Stimulated activated CD8-positive, alpha-beta memory T cell treated with anti-CD3 and anti-CD28 coated beads, Interleukin-2, amount 100 ng/mL, for 1 hour (primary cell): Measurements from ENCODE around the gene ANKFY1.

ENCODE experiments used
- DNase-seq, 2 donors: peaks; one replicate each; pipeline ENCODE4 v3.0.0-alpha.2; 2020; ENCODE audit warnings: low read depth in 2 of 2

ANKFY1 gene

DNA sequence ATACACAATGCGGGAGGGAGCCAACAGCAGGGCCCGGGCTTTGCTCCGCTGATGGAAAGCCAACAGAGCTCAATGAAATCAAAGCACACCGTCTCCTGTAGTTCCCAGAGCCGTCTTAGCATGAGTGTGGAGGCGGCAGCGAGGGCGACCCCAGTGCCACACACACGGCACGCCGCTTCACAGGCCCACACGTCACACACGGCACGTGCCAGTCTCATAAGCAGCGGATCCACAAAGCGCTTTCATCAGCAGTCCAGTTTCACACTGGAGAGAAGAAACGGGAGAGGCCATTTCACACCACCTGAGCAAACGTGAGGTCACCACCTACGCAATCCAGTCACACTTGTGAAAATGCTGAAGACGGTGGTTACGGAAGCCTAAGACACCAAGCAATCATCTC lies 86.0 kb downstream of the ANKFY1 start:
- no peak for DNase-seq

DNA sequence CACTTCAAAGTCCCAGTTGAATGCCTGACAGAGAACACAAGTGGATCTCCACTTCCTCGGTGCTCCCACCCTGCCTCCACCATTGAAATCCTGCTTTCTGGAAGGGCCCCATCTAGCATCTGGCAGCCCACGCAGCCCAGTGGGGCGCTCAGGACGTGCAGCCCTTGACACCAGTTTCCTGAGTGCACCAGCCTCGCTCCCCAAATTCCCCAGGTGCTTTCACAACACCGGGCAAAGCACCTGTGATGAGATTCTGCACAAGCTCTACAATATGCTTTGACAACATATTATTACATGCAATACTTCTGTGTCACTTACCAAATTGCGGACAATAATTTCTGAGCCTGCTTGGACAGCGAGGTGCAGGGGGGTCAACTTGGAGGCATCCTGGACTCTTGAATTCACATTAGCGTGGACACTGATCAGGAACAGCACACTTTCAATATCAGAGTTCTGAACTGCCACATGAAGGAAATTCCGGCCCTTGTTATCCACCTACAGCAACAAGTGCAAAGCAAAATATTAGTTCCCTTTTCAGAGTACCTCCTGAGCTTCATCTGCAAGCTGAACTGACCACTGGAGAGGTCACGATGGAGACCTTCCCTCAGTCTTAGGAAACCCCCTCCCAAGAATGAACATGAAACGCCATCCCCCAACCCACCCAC lies 86.8 kb downstream of the ANKFY1 start:
- DNase-seq = no peak

DNA sequence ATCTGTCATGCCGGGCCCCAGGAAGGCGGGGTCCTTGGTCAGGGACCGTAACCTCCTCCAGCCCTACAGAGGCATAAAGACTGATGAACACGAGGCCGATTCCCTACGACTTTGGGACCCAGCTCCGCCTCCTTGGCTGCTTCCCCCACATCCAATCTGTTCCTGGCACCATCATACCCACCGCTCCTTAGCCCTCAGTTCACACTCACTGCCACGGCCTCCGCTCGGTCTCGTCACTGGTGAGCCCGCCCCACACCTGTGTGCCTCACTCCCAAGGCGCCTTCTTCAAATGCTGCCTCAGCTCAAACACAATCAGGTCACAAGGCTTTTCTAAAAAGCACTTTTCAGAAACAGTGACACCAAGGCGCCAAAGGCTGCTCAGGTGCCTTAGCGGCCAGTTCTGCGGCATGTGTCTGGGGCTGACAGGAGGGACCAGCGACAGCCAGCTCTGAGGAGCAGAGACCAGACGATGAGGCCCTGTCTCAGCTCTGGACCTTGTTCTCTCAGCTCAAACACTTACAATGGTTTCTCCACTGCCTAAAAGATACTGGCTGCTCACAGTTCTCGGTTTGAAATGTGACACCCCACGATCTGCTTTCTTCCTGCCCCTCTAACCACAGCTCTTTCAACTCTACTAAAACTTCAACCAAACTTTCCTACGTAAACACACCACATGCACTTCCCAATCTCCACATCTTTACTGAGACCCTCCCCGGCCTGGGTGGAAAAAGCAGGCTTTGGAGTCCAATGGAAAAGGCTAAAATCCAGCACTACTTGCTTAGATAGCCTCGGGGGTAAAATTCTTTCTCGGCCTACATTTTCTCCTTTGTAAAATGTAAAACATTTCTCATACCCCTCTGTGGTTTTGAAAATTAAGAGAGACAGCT lies 87.6 kb downstream of the ANKFY1 start:
- DNase-seq = peak in 1 of 2 donors; percentile 14

DNA sequence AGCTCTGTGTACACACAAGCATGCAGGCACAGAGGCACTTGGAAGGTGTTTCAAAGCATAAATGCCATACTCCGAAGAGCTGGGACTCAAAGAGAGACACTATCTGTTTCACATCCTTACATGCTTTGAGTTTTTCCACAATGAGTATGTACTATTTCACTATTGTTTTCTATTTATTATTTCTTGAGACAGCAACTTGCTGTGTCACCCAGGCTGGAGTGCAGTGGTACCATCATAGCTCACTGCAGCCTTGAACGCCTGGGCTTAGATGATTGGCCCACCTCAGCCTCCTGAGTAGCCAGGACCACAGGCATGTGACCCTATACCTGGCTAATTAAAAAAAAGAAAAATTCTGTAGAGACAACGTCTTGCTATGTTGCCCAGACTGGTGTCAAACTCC lies 89.2 kb downstream of the ANKFY1 start:
- DNase-seq = no peak

DNA sequence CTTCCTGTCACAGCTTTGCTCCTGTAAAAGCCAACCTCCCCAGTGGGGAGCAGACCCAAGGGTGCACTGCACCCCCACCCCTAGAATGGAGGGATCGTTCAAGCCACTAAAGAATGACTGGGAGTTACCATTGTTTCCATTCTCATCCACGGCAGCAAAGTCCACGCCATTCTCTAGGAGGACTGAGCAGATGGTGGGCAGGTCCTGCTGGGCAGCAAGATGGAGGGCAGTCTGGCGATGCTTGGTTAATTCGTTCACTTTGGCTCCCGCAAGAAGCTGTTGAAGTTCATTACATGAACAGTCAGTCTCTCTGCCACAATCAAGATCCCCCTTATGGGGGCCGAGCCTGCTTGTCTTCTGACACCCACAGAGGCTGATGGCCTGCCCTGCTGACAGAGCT lies 90.0 kb downstream of the ANKFY1 start:
- no peak for DNase-seq

DNA sequence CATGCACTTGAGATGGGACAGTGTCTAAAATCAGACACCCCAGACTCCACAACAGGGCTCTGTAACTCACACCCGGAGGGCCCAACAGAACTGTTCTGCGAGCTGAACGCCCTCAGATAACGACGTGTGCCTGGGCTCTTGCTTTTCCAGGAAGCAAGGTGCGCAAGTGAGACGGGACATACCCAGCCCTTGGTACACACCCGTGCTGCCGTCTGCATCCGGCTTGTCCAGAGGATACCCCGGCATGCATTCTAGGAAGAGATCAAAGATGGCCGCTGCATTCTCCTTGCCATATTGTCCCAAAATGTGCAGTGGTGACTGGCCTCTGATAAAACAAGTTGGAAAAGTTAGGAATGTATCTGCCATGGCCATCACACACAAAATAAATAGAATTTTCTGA lies 91.4 kb downstream of the ANKFY1 start:
- no peak for DNase-seq

DNA sequence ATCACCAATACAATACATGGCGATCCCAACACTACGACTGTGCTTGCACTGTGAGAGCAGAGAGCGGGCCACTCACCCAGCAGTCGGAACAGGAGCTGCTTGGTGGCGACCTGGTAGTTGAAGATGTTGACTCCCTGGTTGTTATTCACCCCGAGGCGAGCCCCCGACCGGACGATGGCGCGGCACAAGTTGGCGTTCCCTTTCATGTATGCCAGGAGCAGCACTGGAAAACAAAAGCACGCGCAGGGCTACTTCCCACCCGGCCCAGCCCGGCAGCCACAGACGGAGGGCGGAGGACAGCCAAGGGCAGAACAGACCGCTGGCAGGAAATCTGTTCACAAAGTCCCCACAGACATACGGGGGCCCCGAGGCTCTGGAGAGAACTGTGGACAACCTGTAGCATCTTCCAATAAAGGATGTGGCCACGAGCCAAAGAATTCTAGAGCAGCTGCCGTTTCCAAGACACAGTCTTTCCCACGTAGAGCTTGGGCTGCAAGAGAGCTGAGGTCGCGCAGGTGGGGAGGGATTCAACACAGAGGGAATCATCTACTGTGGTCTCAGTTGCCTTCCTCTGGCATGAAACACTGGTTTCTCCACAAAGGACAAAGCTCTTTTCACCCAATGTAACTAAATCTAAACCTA lies 93.0 kb downstream of the ANKFY1 start:
- DNase-seq = no peak

DNA sequence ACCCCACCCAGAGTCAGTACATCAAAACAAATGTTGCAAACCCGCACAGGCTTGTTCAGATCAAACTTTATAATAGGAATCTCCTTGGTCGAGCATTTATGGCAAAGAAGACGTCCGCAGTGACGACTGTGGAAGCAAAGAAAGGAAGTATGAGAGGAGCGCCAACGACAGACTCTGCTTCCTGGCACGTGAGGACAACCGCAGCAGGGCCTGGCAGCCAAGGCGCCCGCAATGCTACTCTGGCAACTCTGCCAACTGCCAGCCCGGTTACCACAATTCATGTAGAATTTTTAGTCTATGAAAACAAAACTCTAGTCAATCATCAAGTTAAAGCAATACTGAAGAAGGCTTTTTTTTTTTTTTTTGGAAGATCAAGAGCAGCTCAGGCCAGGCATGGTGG lies 96.0 kb downstream of the ANKFY1 start:
- no peak for DNase-seq

DNA sequence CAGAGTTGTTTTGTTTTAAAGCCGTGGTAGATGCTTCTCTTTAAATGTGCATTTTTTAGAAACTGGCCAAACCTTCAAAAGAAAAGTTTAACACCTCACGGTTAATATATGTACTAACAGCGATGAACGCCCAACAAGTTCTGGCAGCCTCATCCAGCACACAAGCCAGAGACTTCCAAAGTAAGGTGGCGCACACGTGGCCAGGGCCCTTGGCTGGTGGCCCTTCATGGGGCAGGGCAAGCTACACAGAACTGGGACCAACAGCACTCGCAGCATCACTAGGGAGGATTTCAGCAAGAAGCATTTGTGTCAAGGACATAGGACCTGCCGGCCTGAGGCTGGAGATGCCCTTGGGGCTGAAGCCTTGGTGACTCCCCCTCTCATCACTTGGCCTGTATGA lies 97.4 kb downstream of the ANKFY1 start:
- no peak for DNase-seq

DNA sequence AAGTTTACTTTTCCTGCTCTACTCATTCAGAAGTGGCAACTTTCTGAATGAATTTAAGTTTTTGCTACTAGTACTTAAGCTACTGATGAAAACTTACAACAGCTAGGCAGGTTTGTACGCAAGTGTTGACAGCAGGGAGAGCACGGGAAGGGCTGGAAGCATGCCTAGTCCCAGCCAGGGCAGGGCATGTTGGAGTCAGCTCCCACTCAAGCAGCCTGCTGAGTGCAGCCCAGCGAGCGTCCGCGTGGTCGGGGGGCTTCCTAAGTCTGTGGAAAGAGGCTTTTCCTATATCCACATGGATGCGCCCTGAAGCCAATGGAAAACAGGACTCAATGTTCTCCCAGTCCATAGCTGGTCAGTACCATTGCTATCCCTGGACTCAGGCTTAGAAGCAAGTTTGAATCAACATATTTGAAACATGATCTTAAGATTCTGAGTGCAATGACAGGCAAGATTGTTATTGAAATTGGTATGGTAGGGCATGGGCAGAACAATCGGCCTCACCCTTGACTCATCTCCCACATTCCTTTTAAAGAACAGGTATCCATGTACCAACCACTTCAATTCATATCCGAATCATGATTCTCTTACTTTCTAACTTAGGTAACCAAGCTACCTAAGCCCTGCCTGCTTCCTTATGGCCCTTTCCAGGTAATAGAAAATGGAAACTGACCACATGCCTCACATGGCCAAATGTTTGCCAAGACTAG lies 98.3 kb downstream of the ANKFY1 start:
- no peak for DNase-seq

DNA sequence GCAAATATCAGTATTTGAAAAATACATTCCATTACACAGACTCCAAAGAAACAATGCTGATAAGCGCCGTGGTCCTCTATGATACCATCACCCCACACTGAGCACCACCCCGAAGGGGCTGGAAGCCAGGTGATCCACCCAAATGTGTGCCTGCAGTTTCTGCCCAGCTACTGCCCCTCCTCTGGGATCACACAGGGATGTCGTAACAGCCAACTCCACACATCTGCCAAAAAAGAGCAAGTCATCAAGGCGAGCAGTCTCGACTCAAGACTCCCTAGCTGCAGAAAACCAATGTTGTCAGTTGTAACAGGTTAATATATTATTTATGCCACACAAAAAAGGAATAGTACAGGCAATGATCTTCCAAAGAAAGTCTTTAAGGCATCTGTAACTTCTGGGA lies 99.8 kb downstream of the ANKFY1 start:
- DNase-seq = no peak

DNA sequence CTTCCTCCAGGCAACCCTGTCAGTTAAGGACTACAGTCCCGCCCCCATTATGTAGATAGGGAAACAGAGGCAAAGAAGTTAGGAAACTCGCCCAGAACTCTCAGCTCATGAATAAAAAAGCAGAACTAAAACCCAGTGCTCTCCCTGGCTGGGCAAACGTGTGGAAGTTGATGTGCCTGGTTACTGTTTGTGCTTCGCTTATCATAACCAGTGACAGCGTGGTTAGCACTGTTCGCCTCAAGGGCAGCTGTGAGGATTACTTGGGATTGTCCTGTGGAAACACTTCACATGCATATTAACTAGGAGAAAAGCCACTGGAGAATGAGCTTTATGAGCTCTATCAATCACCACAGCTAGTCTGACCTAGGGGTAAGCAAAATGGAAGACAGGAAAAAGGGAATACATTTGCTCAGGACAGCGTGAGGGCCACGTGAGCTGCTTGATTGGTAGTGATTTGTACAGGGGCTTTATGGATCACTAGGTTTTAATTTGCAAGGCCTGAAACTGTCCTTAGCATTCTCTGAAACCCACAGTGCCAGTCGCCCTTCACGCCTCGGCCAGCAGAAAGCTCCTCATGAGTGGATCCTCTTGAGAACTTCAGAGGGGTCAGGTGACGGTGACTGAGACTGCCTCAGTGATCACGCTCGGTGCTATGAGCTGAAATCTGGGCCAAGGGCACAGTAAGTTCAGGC lies 100.9 kb downstream of the ANKFY1 start:
- no peak for DNase-seq

DNA sequence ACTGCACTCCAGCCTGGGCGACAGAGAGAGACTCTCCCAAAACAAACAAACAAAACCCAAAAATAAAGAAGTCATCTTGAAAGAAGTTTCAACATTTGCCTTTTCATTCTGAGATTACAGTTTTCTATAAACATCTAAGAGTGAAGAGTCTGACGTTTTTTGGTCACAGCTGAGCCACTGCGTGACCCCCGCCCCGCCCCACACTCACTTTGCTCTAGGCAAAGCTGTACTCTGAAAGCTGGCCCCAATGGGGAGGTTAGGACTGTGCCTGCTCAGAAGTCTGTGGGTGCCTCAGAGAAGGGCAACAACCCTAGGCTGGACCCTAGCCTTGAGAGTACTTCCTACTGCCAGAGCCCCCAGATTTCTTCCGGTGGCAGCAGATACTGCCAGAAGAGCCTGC lies 101.5 kb downstream of the ANKFY1 start:
- no peak for DNase-seq

DNA sequence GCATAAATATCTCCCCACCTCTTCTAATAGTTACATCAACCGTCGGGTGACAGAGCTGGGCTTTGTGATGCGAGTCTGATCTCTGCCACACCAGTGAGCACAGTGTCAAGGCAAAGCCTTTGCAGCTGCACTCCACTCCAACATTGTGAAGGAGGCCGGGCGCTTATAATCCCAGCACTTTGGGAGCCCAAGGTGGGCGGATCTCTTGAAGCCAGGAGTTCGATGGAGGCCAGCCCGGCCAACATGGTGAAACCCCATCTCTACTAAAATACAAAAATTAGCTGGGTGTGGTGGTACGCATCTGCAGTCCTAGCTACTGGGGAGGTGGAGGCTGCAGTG lies 101.8 kb downstream of the ANKFY1 start:
- no peak for DNase-seq

DNA sequence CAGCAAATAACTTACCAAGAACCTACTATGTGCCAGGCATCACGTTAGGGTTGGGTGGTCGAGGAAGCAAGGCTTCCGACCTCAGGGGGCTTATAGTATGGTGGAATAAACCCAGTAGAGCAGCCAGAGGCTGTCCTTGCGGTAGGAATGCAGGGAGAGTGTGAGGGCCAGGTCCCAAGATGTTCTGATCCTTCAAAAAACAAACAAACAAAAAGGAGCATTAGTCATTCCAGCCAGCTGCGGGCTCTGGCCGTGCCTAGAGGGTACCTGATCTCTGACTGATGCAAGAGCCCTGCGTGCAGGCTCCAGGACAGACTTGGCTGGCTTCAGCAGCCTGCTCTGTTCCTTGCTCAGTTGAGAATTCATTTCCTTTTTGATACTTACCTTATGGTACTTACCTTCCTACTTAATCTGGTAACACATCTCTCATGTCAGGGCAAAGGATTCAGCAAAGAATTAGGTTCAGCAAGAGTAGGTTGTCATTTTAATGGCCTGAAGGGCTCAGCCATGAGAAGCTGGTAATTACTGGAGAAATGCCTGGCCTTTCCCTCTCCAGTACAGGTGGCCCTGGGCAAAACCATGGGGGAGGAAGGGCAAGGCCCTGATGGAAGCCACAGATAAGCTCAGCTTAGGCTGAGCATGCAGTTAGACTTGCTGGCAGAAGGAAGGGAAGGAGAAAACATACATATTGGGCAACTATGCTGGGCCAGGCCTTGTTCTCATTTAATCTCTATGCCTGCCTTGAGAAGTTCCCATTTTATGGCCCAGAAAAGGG lies 102.4 kb downstream of the ANKFY1 start:
- no peak for DNase-seq

DNA sequence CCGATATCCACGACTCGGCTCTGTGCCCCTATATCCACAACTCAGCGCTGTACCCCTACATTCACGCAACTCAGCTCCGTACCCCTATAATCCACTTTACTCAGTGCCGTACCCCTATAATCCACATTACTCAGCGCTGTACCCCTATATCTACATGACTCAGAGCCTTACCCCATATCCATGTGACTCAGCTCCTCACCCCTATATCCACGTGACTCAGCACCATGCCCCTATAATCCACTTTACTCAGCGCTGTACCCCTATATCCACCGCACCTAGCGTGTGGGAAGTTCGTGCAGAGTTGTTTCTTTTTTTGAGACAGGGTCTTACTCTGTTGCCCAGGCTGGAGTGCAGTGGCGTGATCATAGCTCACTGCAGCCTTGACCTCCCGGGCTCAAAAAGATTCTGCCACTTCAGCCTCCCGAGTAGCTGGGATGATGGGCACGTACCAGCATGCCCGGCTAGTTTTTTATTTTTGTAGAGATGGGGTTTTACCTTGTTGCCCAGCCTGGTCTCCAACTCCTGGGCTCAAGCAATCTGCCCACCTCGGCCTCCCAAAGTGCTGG lies 103.4 kb downstream of the ANKFY1 start:
- no peak for DNase-seq

DNA sequence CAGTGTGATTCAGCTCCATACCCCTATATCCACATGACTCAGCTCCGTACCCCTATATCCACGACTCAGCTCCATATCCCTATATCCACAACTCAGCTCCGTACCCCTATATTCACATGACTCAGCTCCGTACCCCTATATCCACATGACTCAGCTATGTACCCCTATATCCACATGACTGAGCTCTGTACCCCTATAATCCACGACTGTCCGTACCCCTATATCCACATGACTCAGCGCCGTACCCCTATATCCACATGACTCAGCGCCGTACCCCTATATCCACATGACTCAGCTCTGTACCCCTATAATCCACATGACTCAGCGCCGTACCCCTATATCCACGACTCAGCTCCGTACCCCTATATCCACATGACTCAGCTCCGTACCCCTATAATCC lies 104.0 kb downstream of the ANKFY1 start:
- DNase-seq = no peak

DNA sequence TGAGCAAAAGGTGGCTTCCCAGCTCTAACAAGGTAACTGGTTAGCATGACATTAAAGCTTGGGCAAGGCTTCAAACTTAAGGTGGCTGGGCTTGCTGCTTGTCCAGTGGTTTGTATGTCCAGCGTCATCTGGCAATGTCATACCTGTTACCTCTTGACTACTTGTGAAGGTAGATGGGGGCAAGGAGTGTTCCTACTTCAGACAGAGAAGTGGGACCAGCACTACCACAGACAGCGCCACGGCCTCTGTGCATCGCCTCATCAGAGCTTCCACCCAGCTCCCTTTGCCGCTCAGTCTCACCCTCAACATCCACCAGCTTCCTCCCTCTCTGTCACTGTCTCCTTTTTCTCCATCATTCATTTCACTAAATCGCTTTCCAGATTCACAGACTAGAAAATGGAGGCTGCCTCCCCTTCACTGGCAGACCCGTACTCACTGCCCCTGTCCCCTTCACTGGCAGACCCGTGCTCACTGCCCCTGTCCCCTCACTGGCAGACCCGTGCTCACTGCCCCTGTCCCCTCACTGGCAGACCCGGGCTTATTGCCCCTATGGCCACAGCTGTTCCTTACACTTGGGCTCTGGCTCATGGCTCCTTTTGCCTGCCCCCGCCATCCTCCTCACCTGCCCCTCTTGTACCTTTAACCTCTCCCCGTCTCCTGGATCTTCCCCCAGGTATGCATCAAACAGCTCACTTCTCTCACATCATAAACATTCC lies 106.0 kb downstream of the ANKFY1 start:
- DNase-seq = no peak

DNA sequence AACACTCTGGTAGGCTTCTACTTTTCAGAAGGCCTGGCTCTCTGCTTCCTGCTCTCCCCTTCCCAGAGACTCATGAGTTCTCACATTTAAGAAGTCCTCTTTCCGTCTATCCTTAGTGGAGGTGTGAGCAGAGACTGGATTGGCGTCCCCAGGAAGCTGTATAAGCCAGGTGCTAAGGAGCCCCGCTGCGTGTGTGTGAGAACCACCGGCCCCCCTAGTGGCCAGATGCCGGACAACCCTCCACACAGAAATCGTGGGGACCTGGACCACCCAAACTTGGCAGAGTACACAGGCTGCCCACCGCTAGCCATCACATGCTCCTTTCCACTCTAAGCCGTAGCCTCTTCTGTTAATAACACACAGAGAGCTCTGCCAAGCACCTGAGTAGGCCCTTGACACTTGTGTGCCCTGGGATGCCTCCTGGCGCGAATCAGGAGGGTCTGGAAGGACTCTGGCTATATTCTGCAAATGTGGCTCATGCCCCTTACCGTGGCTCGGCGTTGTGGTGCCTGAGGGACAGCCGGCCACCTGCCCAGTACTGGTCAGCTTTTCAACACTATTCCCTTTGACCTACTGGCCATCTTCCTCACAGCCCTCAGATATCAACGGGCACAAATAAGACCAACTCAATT lies 106.9 kb downstream of the ANKFY1 start:
- DNase-seq = no peak
